GM18868 (cell line): ENCODE data around the gene MRPL38.
"Not testable (repeated sequence)": the region's sequence is repeated elsewhere in the genome, so short reads cannot be mapped to it uniquely, and the experiment has no call there.

Experiments used
- ATAC-seq: cut with Tn5 transposase; IDR thresholded peaks from one replicate; pipeline ENCODE4 v1.9.1; 2021; ENCODE audit warnings: mild to moderate bottlenecking, moderate library complexity; ENCODE audit not compliant: unreplicated experiment

Gene MRPL38

GRCh38 chr17:75897160-75898019 lies 7.3 kb downstream of the MRPL38 start:
- ATAC-seq, result no peak

- ATAC-seq, result peak; percentile 68
Observed at GRCh38 chr17:75896415-75897159, 8.1 kb downstream of the MRPL38 start, which contains the start of gene TRIM65. TRIM65 (minus strand) TSS chr17:75896951; CDS start chr17:75896937, 14 bp downstream.

- no peak for ATAC-seq
Observed at GRCh38 chr17:75895370-75896155, 9.1 kb downstream of the MRPL38 start.

- no peak for ATAC-seq
Observed at GRCh38 chr17:75894049-75894733, 10.5 kb downstream of the MRPL38 start.

DNA sequence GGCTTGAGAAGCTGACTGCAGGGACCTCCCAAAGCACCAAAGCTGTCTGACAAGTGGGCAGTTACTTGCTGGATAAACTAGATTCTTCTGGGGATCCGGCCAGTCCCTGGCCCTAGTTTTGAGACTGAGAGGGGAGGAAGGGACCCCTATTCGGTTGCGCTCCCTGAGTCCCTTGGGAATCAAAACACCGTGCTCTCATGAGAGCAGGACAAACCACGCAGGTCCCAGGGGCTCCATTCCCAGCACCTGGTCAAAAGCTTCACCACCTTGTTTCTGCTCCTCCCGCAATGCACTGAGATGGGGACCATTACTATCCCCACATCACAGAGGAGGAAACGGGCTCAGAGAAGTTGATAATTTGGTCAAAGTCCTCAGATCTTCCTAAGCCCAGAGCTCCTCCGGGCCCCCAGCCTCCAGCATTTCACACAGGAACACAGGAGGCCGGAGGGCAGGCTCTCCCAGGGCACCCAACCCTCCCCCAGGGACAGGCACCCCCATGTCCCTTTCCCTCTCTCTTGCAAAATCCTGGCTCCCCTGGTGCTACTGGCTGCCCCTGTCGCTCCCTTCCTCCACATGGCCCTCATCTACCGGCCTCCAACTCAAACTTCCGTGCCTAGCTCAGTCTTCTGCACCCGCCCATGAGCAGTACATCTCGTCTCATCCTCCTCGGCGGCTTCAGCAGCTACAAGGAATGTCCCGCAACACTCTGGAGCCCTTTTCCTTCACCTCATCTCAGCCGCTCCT lies 11.2 kb downstream of the MRPL38 start:
- ATAC-seq, result no peak

- ATAC-seq, result no peak
Observed at GRCh38 chr17:75892556-75893224, 12.0 kb downstream of the MRPL38 start.

DNA sequence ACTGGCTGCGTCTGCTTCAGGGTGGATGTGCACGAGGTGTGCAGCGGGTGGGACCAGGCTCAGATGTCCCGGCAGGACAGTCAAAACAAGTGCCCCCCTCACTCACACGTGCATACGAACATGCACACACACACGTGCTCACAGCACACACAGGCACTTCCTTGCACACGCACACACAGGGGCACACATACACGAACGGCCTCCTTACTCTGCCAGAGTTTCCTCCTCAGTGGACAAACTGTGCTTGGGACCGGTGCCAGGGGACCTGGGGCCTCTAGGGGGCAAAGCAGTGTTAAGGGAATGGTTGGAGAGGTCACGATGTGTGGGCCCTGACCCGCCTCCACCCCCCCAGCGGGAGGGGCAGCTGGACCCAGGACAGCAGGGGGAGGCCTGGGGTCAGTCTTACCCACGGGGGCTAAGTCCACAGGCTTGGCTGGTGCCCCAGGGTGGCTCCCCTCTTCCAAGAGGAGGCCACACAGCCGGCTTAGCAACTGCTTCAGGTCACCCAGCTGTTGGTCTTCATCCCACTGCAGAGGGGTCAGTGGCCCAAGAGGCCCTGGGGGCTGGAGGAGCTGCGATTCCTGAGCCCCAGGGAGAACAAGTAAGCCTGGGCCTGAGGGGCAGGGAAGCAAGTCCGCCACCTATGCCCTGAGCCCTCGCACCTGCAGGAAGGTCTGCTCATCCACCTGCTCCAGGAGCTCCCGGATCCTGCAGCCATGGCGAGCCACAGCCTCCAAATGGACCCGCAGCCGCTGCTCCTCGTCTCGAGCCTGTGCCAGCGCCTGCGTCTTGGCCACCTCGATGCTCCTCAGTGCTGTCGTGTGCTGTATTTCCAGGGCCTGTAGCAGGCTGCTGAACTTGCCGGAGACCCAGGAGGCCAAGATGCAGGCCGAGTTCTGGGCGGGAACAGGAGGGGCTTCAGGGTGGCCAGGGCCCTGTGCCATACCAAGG lies 12.8 kb downstream of the MRPL38 start:
- no peak for ATAC-seq

- no peak for ATAC-seq
Observed at GRCh38 chr17:75891022-75891604, 13.6 kb downstream of the MRPL38 start.

GRCh38 chr17:75889454-75889853 lies 15.2 kb downstream of the MRPL38 start:
- ATAC-seq, result no peak

GRCh38 chr17:75888484-75888883 lies 16.2 kb downstream of the MRPL38 start:
- no peak for ATAC-seq

DNA sequence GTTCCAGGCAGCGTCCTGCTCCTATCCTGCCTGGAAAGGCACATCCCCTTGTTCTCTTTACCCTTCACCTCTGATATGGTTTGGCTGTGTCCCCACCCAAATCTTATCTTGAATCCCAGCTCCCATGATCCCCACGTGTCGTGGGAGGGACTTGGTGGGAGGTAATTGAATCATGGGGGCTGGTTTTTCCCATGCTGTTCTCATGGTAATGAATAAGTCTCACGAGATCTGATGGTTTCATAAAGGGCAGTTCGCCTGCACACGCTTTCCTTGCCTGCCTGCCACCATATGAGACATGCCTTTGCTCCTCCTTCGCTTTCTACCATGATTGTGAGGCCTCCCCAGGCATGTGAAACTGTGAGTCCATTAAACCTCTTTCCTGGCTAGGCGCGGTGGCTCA lies 18.8 kb downstream of the MRPL38 start:
- not testable (repeated sequence) for ATAC-seq

- ATAC-seq, result no peak
Observed at GRCh38 chr17:75885431-75885830, 19.3 kb downstream of the MRPL38 start.

- ATAC-seq, result no peak
Observed at GRCh38 chr17:75881678-75882454, 22.8 kb downstream of the MRPL38 start.

DNA sequence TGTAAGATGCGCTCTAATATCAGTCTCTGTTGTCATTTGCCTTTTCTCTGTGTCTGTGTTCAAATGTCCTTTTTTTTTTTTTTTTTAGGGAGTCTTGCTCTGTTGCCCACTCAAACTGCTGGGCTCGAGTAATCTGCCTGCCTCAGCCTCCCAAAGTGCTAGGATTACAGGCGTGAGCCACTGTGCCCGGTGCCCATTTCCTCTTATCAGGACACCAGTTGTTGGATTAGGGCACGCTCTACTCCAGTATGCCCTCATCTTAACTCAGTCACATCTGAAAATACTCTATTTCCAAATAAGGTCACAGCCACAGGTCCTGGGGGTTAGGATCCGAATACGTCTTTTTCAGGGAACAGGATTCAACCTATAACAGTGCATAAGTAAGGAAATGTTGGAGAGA lies 24.4 kb downstream of the MRPL38 start:
- ATAC-seq, result no peak

GRCh38 chr17:75878174-75878998 lies 26.3 kb downstream of the MRPL38 start, which contains the start of gene TRIM47:
TRIM47 (minus strand) TSS chr17:75878581; CDS start chr17:75878548, 33 bp downstream.
- ATAC-seq, result no peak

- ATAC-seq, result peak; percentile 42
Observed at GRCh38 chr17:75877752-75878173, 26.9 kb downstream of the MRPL38 start.
